Mesothelial cell of epicardium (in vitro differentiated cells): ENCODE data around the gene AUTS2. TPM values are rescaled to one million over a fixed set of nuclear protein-coding genes. Genes with fewer than 3 reads are reported as not detected.

ENCODE experiments used
- DNase-seq, 2 experiments: peaks; one replicate each; pipeline ENCODE4 v3.0.0; 2021; ENCODE audit warnings: low spot score in 2 of 2; ENCODE audit not compliant: unreplicated experiment in 2 of 2
- H3K27ac Mint-ChIP-seq: 2 replicates; pipeline ENCODE4 v1.8.0; 2021; ENCODE audit warnings: mixed read lengths
- H3K27me3 Mint-ChIP-seq: 2 replicates; pipeline ENCODE4 v1.8.0; 2021; ENCODE audit warnings: low read depth, mixed read lengths
- H3K36me3 Mint-ChIP-seq: 2 replicates; pipeline ENCODE4 v1.8.0; 2021; ENCODE audit warnings: mixed read lengths
- H3K4me1 Mint-ChIP-seq: 2 replicates; pipeline ENCODE4 v1.8.0; 2021; ENCODE audit warnings: mixed read lengths
- H3K4me3 Mint-ChIP-seq: 2 replicates; pipeline ENCODE4 v1.8.0; 2021; ENCODE audit warnings: mild to moderate bottlenecking, moderate library complexity, mixed read lengths
- H3K9me3 Mint-ChIP-seq: 2 replicates; pipeline ENCODE4 v1.8.0; 2021; ENCODE audit warnings: mixed read lengths
- total RNA-seq: library from RNA; stranded (reverse); gene quantifications from 3 replicates; pipeline ENCODE4 v1.2.1, GENCODE V29; 2021
- TF ChIP-seq, protein P1 (sequence below): fragments of 200-600 bp; sonication (generic); IDR thresholded peaks from one replicate; pipeline ENCODE4 v1.5.0; 2021; ENCODE audit warnings: antibody characterized with exemption; ENCODE audit not compliant: unreplicated experiment

The AUTS2 gene
- total RNA-seq, 1 donor from 2014 or later = 135 TPM

DNA sequence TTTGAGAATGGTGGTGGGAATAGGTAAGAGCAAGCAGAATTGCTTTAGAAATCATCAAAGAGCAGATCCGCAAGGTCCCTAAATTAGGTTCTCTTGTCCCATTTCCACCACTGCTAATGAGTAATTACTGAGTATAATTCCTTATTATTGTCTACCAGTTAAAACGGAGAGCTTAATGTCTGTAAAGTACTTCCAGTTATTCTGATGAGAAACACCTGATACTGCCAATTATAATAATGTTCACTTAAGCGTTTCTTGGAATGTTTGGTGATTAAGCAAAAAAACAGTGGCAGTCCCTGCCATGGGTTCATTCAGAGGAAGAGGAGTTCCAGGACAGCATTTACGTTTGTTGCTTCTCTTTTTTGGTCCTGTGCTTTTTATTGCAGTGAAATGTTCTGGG is 1175.1 kb downstream of the AUTS2 start:
- Mint-ChIP-seq H3K4me3 (no peak overlapping the region), H3K9me3 (no peaks in the 10 kb centered on the region)
- no peak for DNase-seq

DNA sequence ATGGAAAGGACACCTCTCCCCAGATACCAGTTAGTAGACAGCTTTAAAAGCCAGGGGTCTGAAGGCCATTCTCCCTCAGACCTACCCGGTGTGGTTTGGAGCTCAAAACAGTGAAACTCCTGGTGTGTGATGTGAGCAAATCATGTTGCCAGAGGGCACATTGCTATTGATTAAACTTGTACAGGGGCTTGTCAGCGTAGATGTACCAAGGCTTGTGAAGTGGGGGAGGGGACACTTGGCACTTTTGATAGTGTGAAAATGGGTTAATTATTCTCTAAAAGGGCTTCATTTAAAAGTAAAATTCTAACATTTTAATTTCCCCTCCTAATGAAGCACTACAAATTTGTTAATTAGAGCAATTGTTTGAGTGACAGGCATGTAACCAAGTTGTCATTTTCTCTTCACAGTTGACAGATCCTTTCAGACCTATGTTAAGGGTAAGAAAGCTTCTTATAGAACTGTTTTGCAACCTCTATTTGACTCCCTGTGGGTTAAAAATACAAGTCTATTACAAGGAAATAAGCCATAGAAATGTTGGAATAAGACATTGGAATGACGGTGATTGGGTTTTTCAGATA is 1176.8 kb downstream of the AUTS2 start:
- Mint-ChIP-seq H3K4me1 (peaks cover 7% of the 10 kb centered on the region), H3K9me3 (no peaks in the 10 kb centered on the region), H3K27me3 (no peaks in the 10 kb centered on the region), H3K36me3 (peaks cover 62% of the 10 kb centered on the region), H3K27ac (no peak overlapping the region), H3K4me3 (no peak overlapping the region)
- DNase-seq = no peak
- TF ChIP-seq, protein P1, sequence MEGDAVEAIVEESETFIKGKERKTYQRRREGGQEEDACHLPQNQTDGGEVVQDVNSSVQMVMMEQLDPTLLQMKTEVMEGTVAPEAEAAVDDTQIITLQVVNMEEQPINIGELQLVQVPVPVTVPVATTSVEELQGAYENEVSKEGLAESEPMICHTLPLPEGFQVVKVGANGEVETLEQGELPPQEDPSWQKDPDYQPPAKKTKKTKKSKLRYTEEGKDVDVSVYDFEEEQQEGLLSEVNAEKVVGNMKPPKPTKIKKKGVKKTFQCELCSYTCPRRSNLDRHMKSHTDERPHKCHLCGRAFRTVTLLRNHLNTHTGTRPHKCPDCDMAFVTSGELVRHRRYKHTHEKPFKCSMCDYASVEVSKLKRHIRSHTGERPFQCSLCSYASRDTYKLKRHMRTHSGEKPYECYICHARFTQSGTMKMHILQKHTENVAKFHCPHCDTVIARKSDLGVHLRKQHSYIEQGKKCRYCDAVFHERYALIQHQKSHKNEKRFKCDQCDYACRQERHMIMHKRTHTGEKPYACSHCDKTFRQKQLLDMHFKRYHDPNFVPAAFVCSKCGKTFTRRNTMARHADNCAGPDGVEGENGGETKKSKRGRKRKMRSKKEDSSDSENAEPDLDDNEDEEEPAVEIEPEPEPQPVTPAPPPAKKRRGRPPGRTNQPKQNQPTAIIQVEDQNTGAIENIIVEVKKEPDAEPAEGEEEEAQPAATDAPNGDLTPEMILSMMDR = no peak

More for the DNA sequence above, 1175.1 kb downstream of the AUTS2 start:
- Mint-ChIP-seq H3K27me3 (no peaks in the 10 kb centered on the region), H3K36me3 (peaks cover 53% of the 10 kb centered on the region), H3K27ac (no peak overlapping the region), H3K4me1 (peaks cover 7% of the 10 kb centered on the region)
- TF ChIP-seq, protein P1 = no peak

DNA sequence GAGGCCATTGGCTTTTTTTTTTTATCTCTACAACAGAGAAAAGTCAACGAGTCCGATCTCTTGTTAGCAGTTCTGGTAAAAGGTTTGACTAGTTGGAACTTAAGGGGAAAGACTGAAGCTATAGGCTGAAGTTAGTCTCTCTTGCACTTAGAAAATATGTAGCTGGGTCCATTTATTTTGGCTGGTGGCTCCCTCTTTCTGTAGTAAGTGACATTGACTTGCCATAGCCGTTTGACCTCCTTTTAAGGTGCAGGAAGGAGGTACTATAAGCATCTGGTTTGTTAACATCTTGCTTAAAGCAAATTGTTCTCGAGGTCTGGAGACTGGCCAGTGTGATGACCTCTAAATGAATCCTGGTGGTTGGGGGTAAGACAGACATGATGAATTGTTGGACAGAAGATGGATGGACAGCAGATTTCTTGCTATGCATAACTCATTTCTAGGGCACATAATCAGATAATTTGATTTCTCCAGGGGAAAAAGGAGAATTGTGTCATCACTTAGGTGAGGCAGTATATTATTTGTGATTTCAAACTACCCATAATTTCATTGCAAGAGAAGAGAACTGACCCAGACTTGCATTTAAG is 1177.4 kb downstream of the AUTS2 start:
- Mint-ChIP-seq H3K4me3 (no peak overlapping the region), H3K4me1 (peaks cover 7% of the 10 kb centered on the region), H3K27ac (no peak overlapping the region), H3K36me3 (peaks cover 65% of the 10 kb centered on the region), H3K9me3 (no peaks in the 10 kb centered on the region), H3K27me3 (no peaks in the 10 kb centered on the region)
- DNase-seq = no peak
- TF ChIP-seq, protein P1 = no peak

DNA sequence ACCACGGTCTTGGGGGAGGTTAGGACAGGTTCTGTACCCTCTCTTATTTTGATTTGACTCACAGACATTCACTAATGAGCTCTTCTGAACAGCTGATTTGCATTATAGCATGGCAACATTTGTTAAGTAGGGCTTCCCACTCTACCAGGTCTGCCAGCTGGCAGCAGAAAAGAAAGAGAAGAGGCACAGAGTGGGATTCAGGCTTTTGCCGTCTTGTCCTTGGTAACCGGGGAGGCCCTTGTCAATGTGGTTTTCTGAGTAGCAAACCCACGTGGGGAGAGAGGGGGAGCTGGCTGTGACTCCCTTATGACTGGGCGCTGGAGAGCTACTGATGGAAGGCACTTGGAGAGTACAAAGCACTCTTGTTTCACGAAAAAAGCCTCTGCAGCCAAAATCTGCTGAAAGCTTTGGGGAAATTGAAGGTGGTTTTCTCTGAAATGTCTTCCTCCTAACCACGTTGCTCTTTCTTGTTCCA is 1178.4 kb downstream of the AUTS2 start:
- Mint-ChIP-seq H3K9me3 (no peaks in the 10 kb centered on the region), H3K4me3 (no peak overlapping the region), H3K27ac (no peak overlapping the region), H3K27me3 (no peaks in the 10 kb centered on the region), H3K36me3 (peaks cover 61% of the 10 kb centered on the region), H3K4me1 (peaks cover 7% of the 10 kb centered on the region)
- DNase-seq = no peak
- TF ChIP-seq, protein P1 = no peak

DNA sequence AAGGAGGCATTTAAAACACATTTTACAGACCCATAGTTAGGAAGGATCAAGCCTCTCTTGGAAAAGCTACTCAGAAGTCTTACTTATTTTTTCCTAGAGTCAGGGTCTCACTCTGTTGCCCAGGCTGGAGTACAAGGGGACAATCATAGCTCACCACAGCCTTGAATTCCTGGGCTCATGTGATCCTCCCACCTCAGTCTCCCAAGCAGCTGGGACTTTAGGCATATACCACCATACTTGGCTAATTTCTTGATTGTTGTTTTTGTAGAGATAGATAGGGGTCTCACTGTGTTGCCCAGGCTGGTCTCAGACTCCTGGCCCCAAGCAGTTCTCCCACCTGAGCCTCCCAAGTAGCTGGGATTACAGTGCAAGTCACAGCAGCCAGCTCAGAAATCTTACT is 1179.0 kb downstream of the AUTS2 start:
- Mint-ChIP-seq H3K36me3 (peaks cover 64% of the 10 kb centered on the region), H3K27me3 (no peaks in the 10 kb centered on the region), H3K27ac (no peak overlapping the region), H3K4me3 (no peak overlapping the region), H3K9me3 (no peaks in the 10 kb centered on the region), H3K4me1 (peaks cover 7% of the 10 kb centered on the region)
- DNase-seq = no peak
- TF ChIP-seq, protein P1 = no peak
